ENCODE data around the gene ATF4. TPM values are rescaled to one million over a fixed set of nuclear protein-coding genes. Genes with fewer than 3 reads are reported as not detected.

The ATF4 gene
- total and polyA plus RNA-seq, 2 of the 13 experiments (the other 11 are each of a cell fraction or from before 2014, with no cell fraction given) = 486 to 1,297 TPM

- TF ChIP-seq REPIN1 (CRISPR knock-in tag; IDR thresholded peaks at IDR 0.05; ENCODE audit: borderline replicate concordance, low read depth) (no peak; the same call in 1 of the 2 replicates), ZNF232 (CRISPR knock-in tag; IDR thresholded peaks at IDR 0.05; ENCODE audit: borderline replicate concordance) (no peak), ATF1 (CRISPR knock-in tag; IDR thresholded peaks at IDR 0.05) (no peak), HBP1 (CRISPR knock-in tag; IDR thresholded peaks at IDR 0.05; ENCODE audit: low read depth) (peak; percentile 92), MAFG (CRISPR knock-in tag; IDR thresholded peaks at IDR 0.05) (no peak), CENPX (CRISPR knock-in tag; IDR thresholded peaks at IDR 0.05) (no peak), RBM22 (optimal IDR thresholded peaks at IDR 0.05; ENCODE audit: low read length) (peak; percentile 67), ATM (IDR thresholded peaks at IDR 0.05; ENCODE audit: borderline replicate concordance) (no peak), ZNF609 (CRISPR knock-in tag; IDR thresholded peaks at IDR 0.05; ENCODE audit: borderline replicate concordance) (no peak), DPF2 (CRISPR knock-in tag; IDR thresholded peaks at IDR 0.05; ENCODE audit: borderline replicate concordance, low read depth) (no peak), MAFF (IDR thresholded peaks at IDR 0.05; ENCODE audit: low read depth, low read length) (no peak), LRRFIP1 (CRISPR knock-in tag; conservative IDR thresholded peaks at IDR 0.05) (no peak), SP5 (CRISPR knock-in tag; IDR thresholded peaks at IDR 0.05; ENCODE audit: borderline replicate concordance, low read depth) (0 out of 2 replicates have a peak, but pooled peaks have one; percentile 2), BRCA1 (CRISPR knock-in tag; IDR thresholded peaks at IDR 0.05) (no peak), ATRX (CRISPR knock-in tag; IDR thresholded peaks at IDR 0.05; ENCODE audit: borderline replicate concordance) (no peak), MAZ (IDR thresholded peaks at IDR 0.05; ENCODE audit: borderline replicate concordance, low read depth, low read length) (0 out of 2 replicates have a peak, but pooled peaks have one; percentile 2), MAZ (CRISPR knock-in tag; IDR thresholded peaks at IDR 0.05; ENCODE audit: low read depth) (no peak; the same call in none of the 2 replicates), ZNF770 (CRISPR knock-in tag; IDR thresholded peaks at IDR 0.05) (no peak; the same call in 1 of the 2 replicates), ZNF569 (CRISPR knock-in tag; IDR thresholded peaks at IDR 0.05; ENCODE audit: borderline replicate concordance) (no peak)
Observed at GRCh38 chr22:39519681-39520225, 609 bp upstream of the ATF4 start (continued).

Data from HepG2 (cell line).